IMR-90 (cell line): ENCODE results near the gene HES1. TPM values are rescaled to one million over a fixed set of nuclear protein-coding genes. Genes with fewer than 3 reads are reported as not detected.

Experiments
- ATAC-seq: fragments of 200-7000 bp; cut with Tn5 transposase; 2 replicates; pipeline ENCODE4 v1.9.1; 2020; ENCODE audit warnings: low read depth, mild to moderate bottlenecking, moderate library complexity
- BruUV-seq: library from RNA; stranded (reverse); fragments of 400-500 nt; replicated peaks from 2 replicates; lab custom pipeline; 2021; lab: Mats Ljungman, UMichigan
- CTCF ChIA-PET: fragments of 300-600 bp; formaldehyde crosslinking; extraction: SDS; loops from one replicate; lab custom pipeline; 2021; ENCODE audit warnings: antibody characterized with exemption; lab: Yijun Ruan, JAX
- POLR2A ChIA-PET: fragments of 300-600 bp; sonication (Branson Sonifier 250); formaldehyde crosslinking; loops from one replicate; lab custom pipeline; 2022; ENCODE audit warnings: antibody characterized with exemption; ENCODE audit not compliant: unreplicated experiment; lab: Charles Lee
- DNase-seq: peaks from one replicate; pipeline ENCODE4 v3.0.0; 2013
- H2AFZ ChIP-seq: replicated peaks from 2 replicates; pipeline ENCODE3; 2013; ENCODE audit warnings: low read length, mild to moderate bottlenecking; ENCODE audit not compliant: poor library complexity
- H2AK5ac ChIP-seq: 2 replicates; pipeline ENCODE4 v1.6.1; 2013; ENCODE audit warnings: low read depth, low read length, inconsistent platforms
- H2AK9ac ChIP-seq: replicated peaks from 2 replicates; pipeline ENCODE3; 2013; ENCODE audit warnings: mild to moderate bottlenecking, low read depth, low read length, moderate library complexity; ENCODE audit not compliant: poor library complexity
- H2BK120ac ChIP-seq: 2 replicates; pipeline ENCODE4 v1.6.1; 2013; ENCODE audit warnings: low read depth, low read length, inconsistent platforms
- H2BK15ac ChIP-seq: 3 replicates; pipeline ENCODE4 v1.6.1; 2013; ENCODE audit warnings: low read depth, low read length, inconsistent platforms
- H2BK20ac ChIP-seq: 2 replicates; pipeline ENCODE4 v1.6.1; 2013; ENCODE audit warnings: low read depth, mild to moderate bottlenecking, inconsistent platforms, low read length, moderate library complexity
- H2BK5ac ChIP-seq: 2 replicates; pipeline ENCODE4 v1.6.1; 2013; ENCODE audit warnings: mild to moderate bottlenecking, low read depth, low read length, inconsistent platforms; ENCODE audit not compliant: poor library complexity, severe bottlenecking
- H3K14ac ChIP-seq: replicated peaks from 2 replicates; pipeline ENCODE4 v1.6.1; 2013; ENCODE audit warnings: low read depth, low read length, inconsistent platforms
- H3K18ac ChIP-seq: 2 replicates; pipeline ENCODE4 v1.6.1; 2013; ENCODE audit warnings: low read depth, low read length, control low read depth
- H3K23ac ChIP-seq: 2 replicates; pipeline ENCODE4 v1.6.1; 2013; ENCODE audit warnings: low read depth, low read length, inconsistent platforms
- H3K27ac ChIP-seq: 2 replicates; pipeline ENCODE4 v1.5.1; 2013; ENCODE audit warnings: mild to moderate bottlenecking, control low read depth, low read length; ENCODE audit not compliant: insufficient read depth
- H3K27me3 ChIP-seq: 2 replicates; pipeline ENCODE4 v1.6.1; 2013; ENCODE audit warnings: low read length; ENCODE audit not compliant: control insufficient read depth, insufficient read depth
- H3K36me3 ChIP-seq: 2 replicates; pipeline ENCODE4 v1.6.1; 2013; ENCODE audit warnings: low read length, mixed read lengths; ENCODE audit not compliant: control insufficient read depth, insufficient read depth
- H3K4ac ChIP-seq: 2 replicates; pipeline ENCODE4 v1.6.1; 2013; ENCODE audit warnings: low read depth, low read length, inconsistent platforms
- H3K4me1 ChIP-seq: 2 replicates; pipeline ENCODE4 v1.6.1; 2013; ENCODE audit warnings: low read length, mixed read lengths; ENCODE audit not compliant: control insufficient read depth, insufficient read depth
- H3K4me2 ChIP-seq: 2 replicates; pipeline ENCODE4 v1.6.1; 2013; ENCODE audit warnings: low read depth, mild to moderate bottlenecking, control low read depth, low read length, moderate library complexity
- H3K4me3 ChIP-seq: 2 replicates; pipeline ENCODE4 v1.5.1; 2013; ENCODE audit warnings: low read depth, mild to moderate bottlenecking, control low read depth, low read length, moderate library complexity; ENCODE audit not compliant: insufficient read depth
- H3K56ac ChIP-seq: 2 replicates; pipeline ENCODE4 v1.6.1; 2013; ENCODE audit warnings: low read length, inconsistent platforms; ENCODE audit not compliant: insufficient read depth; ENCODE audit errors: extremely low read depth
- H3K79me1 ChIP-seq, 2 experiments: 2 replicates each; pipeline ENCODE4 v1.6.1; 2013; ENCODE audit warnings: low read length in 2 of 2, inconsistent platforms in 1 of 2, low read depth in 1 of 2
- H3K9ac ChIP-seq: 2 replicates; pipeline ENCODE4 v1.6.1; 2013; ENCODE audit warnings: low read depth, low read length, control low read depth
- H3K9me1 ChIP-seq: 2 replicates; pipeline ENCODE4 v1.6.1; 2013; ENCODE audit warnings: low read length, inconsistent platforms; ENCODE audit not compliant: insufficient read depth
- H3K9me3 ChIP-seq: 2 replicates; pipeline ENCODE4 v1.6.1; 2013; ENCODE audit warnings: low read length; ENCODE audit not compliant: control insufficient read depth, insufficient read depth
- H4K20me1 ChIP-seq: 2 replicates; pipeline ENCODE4 v1.6.1; 2013; ENCODE audit warnings: low read length, inconsistent platforms; ENCODE audit not compliant: insufficient read depth
- H4K5ac ChIP-seq: 2 replicates; pipeline ENCODE4 v1.6.1; 2013; ENCODE audit warnings: mild to moderate bottlenecking, low read depth, low read length, control low read depth
- H4K8ac ChIP-seq, 2 experiments: 2 replicates each; pipeline ENCODE4 v1.6.1; 2013; ENCODE audit warnings: low read depth in 2 of 2, low read length in 2 of 2, control low read depth in 1 of 2, inconsistent platforms in 1 of 2
- H4K91ac ChIP-seq: 2 replicates; pipeline ENCODE4 v1.6.1; 2013; ENCODE audit warnings: low read depth, low read length, inconsistent platforms; ENCODE audit not compliant: insufficient read depth
- BHLHE40 ChIP-seq: fragments of 150-350 bp; IDR thresholded peaks from 2 replicates; pipeline ENCODE4 v1.6.1; 2016; ENCODE audit warnings: mild to moderate bottlenecking, low read depth, low read length
- CEBPB ChIP-seq: IDR thresholded peaks from 2 replicates; pipeline ENCODE4 v1.6.1; 2012; ENCODE audit warnings: low read depth, low read length, improper control_type of control experiment
- CHD1 ChIP-seq: IDR thresholded peaks from 2 replicates; pipeline ENCODE4 v1.6.1; 2012; ENCODE audit warnings: low read depth, low read length, improper control_type of control experiment
- CTCF ChIP-seq: conservative IDR thresholded peaks from 2 replicates; pipeline ENCODE4 v1.5.1; 2012; ENCODE audit warnings: mild to moderate bottlenecking, low read depth, low read length, improper control_type of control experiment
- ELK1 ChIP-seq: fragments of 150-350 bp; IDR thresholded peaks from 2 replicates; pipeline ENCODE4 v1.6.1; 2016; ENCODE audit warnings: low read depth, mild to moderate bottlenecking, low read length, moderate library complexity, borderline replicate concordance
- FOS ChIP-seq: fragments of 150-350 bp; IDR thresholded peaks from 2 replicates; pipeline ENCODE4 v1.6.1; 2016; ENCODE audit warnings: low read depth, low read length
- MAFK ChIP-seq: IDR thresholded peaks from 2 replicates; pipeline ENCODE4 v1.6.1; 2012; ENCODE audit warnings: low read depth, low read length, improper control_type of control experiment
- MAZ ChIP-seq: IDR thresholded peaks from 2 replicates; pipeline ENCODE4 v1.6.1; 2012; ENCODE audit warnings: low read depth, mild to moderate bottlenecking, low read length, improper control_type of control experiment, moderate library complexity, borderline replicate concordance
- MXI1 ChIP-seq: IDR thresholded peaks from 2 replicates; pipeline ENCODE4 v1.6.1; 2012; ENCODE audit warnings: low read depth, mild to moderate bottlenecking, low read length, moderate library complexity, borderline replicate concordance
- NFE2L2 ChIP-seq: fragments of 150-350 bp; IDR thresholded peaks from 2 replicates; pipeline ENCODE4 v1.6.1; 2016; ENCODE audit warnings: low read depth, mild to moderate bottlenecking, low read length
- POLR2A ChIP-seq: IDR thresholded peaks from 2 replicates; pipeline ENCODE4 v1.6.1; 2012; ENCODE audit warnings: mild to moderate bottlenecking, low read depth, low read length
- RAD21 ChIP-seq: IDR thresholded peaks from 2 replicates; pipeline ENCODE4 v1.6.1; 2012; ENCODE audit warnings: low read length, improper control_type of control experiment
- RCOR1 ChIP-seq: IDR thresholded peaks from 2 replicates; pipeline ENCODE4 v1.6.1; 2012; ENCODE audit warnings: mild to moderate bottlenecking, low read length, improper control_type of control experiment; ENCODE audit not compliant: insufficient replicate concordance
- RFX5 ChIP-seq: IDR thresholded peaks from 2 replicates; pipeline ENCODE4 v1.8.0; 2012; ENCODE audit warnings: low read depth, mild to moderate bottlenecking, low read length, moderate library complexity
- SMC3 ChIP-seq: fragments of 150-350 bp; IDR thresholded peaks from 2 replicates; pipeline ENCODE4 v1.6.1; 2016; ENCODE audit warnings: low read depth, mild to moderate bottlenecking, antibody characterized with exemption, low read length, moderate library complexity
- USF2 ChIP-seq: fragments of 150-350 bp; IDR thresholded peaks from 2 replicates; pipeline ENCODE4 v1.6.1; 2017; ENCODE audit warnings: mild to moderate bottlenecking, antibody characterized with exemption, low read length, low read depth
- WGBS, 2 experiments: methylation state at CpG; one replicate each; pipeline versions ENCODE4 v1.1.5 to v1.1.7; 2013; ENCODE audit warnings: missing lambda C conversion rate in 2 of 2; ENCODE audit not compliant: insufficient read length in 1 of 2; ENCODE audit errors: extremely low coverage in 2 of 2; 5-methylcytosine and 5-hydroxymethylcytosine counted together
- dilution Hi-C: fragments of 300-500 bp; cut with HindIII; formaldehyde crosslinking; loops from one replicate; pipeline ENCODE4 v1.14.3; 2018; ENCODE audit warnings: low sequenced_read_pairs; ENCODE audit not compliant: unreplicated experiment
- in situ Hi-C: fragments of 300-500 bp; cut with MboI; formaldehyde crosslinking; loops from 3 replicates; pipeline ENCODE4 v1.14.3; 2019; ENCODE audit warnings: low sequenced_read_pairs, inconsistent platforms, mixed read lengths
- intact Hi-C: fragments of 100-400 bp; cut with micrococcal nuclease; formaldehyde crosslinking; loops from 2 replicates; pipeline ENCODE4 v1.10.0; 2022
- polyA plus RNA-seq, 3 experiments: library from polyadenylated mRNA; depleted of rRNA; stranded (reverse); fragments of >200 nt; gene quantifications; 2 replicates each; pipeline ENCODE4 v1.2.3, GENCODE V29; 2012; ENCODE audit warnings: low replicate concordance in 1 of 3
- total RNA-seq: library from RNA; depleted of rRNA; stranded (reverse); fragments of >200 nt; gene quantifications from 2 replicates; pipeline ENCODE4 v1.2.3, GENCODE V29; 2012

The HES1 gene
- total and polyA plus RNA-seq, 2 of the 4 experiments (the other 2 are of a cell fraction): 3.6 to 6.7 TPM

- H2BK15ac ChIP-seq: no peak overlapping the region
- H2AK5ac ChIP-seq: no peak overlapping the region
- no peak overlapping the region for H2AFZ ChIP-seq
- H3K4me3 ChIP-seq: no peak overlapping the region
- H4K5ac ChIP-seq: no peak overlapping the region
- H3K9me1 ChIP-seq: no peaks in the 10 kb centered on the region
- H3K4me2 ChIP-seq: no peak overlapping the region
- TF ChIP-seq USF2: no peak
- no peak for TF ChIP-seq SMC3
- no peak for TF ChIP-seq CHD1
- no peak for TF ChIP-seq ELK1
- no peak for TF ChIP-seq MAFK
- no peak for TF ChIP-seq RCOR1
- TF ChIP-seq RFX5: no peak
- TF ChIP-seq CTCF: no peak
- no peak for TF ChIP-seq BHLHE40
- no peak for TF ChIP-seq MAZ
- no peak for TF ChIP-seq CEBPB
- no peak for TF ChIP-seq POLR2A
- no peak for TF ChIP-seq RAD21
- no peak for TF ChIP-seq MXI1
- TF ChIP-seq NFE2L2: no peak
- no peak for TF ChIP-seq FOS
- H2BK120ac ChIP-seq: no peak overlapping the region
- no peak overlapping the region for H2BK20ac ChIP-seq
- no TSS peak for BruUV-seq
- peaks cover 42% of the 10 kb centered on the region for H3K27me3 ChIP-seq
- no peaks in the 10 kb centered on the region for H3K36me3 ChIP-seq
- no peaks in the 10 kb centered on the region for H3K9me3 ChIP-seq
- H3K27ac ChIP-seq: no peak overlapping the region
- H2BK5ac ChIP-seq: no peak overlapping the region
- no peak overlapping the region for H4K91ac ChIP-seq
- no peak overlapping the region for H4K8ac ChIP-seq
- no peaks in the 10 kb centered on the region for H4K20me1 ChIP-seq
- ChIA-PET CTCF (interaction anchor here (1.1 kb wide), 1 partner anchor 458 kb away, joined by 3 read pairs; no protein-coding TSS in a partner anchor), POLR2A (no interaction called here)
- no peak overlapping the region for H3K56ac ChIP-seq
- no peak overlapping the region for H3K23ac ChIP-seq
- intact Hi-C loops (no loop called here), in situ Hi-C loops (no loop called here), dilution Hi-C loops (no loop called here)
- H3K4me1 ChIP-seq: peaks cover 3% of the 10 kb centered on the region
- ATAC-seq (no peak), DNase-seq (no peak)
- no peak overlapping the region for H3K18ac ChIP-seq
- H3K9ac ChIP-seq: no peak overlapping the region
- no peak overlapping the region for H2AK9ac ChIP-seq
- no peaks in the 10 kb centered on the region for H3K79me1 ChIP-seq
- no peak overlapping the region for H3K4ac ChIP-seq
- H3K14ac ChIP-seq: no peak overlapping the region
- no CpG with 5 or more reads among the region's 6 CpGs for WGBS, 2 experiments
Observed at GRCh38 chr3:194123726-194124125, 12.2 kb upstream of the HES1 start.
